Measurements from ENCODE around the gene SELENOV.

- TF ChIP-seq CTCF (IDR thresholded peaks at IDR 0.05) (no peak), POLR2A (IDR thresholded peaks at IDR 0.05) (no peak)
Observed at GRCh38 chr19:39517432-39517831, 2.5 kb downstream of the SELENOV start.
